Esophagus squamous epithelium (tissue), 4 donors: Measurements from ENCODE around the gene ST7.

Experiments used
- POLR2A ChIP-seq, 4 donors: fragments of 450-650 bp; IDR thresholded peaks; one replicate each; pipeline ENCODE4 v1.6.1; 2017; ENCODE audit warnings: antibody characterized with exemption in 4 of 4, mild to moderate bottlenecking in 4 of 4, moderate library complexity in 3 of 4
- TF ChIP-seq, protein P1 (sequence below), 6 experiments: fragments of 450-650 bp in 4 of 6; fragments of 200-600 bp in 2 of 6; sonication (generic) in 2 of 6; IDR thresholded peaks; one replicate each; pipeline ENCODE4 v1.5.1; 2016 to 2019; ENCODE audit warnings: antibody characterized with exemption in 6 of 6, mild to moderate bottlenecking in 4 of 6, moderate library complexity in 4 of 6

DNA sequence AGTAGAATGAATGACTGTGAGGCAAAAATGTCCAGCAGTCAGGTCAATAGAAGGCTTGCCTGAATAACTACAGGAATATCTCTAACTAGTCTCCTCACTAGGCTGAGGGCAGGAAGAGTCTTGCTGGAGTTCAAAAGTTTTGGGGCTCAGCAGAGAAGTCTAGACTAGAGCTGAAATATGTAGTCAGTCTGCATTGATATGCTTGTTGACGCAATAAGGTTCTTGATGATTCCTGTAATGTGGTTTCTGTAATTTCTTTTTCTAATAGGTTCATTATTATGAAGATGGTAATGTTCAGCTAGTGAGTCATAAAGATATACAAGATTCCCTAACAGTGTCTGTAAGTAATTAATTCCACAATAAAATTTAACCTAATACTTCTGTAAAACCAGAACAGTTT lies 41.5 kb upstream of the ST7 start:
- TF ChIP-seq, protein P1, sequence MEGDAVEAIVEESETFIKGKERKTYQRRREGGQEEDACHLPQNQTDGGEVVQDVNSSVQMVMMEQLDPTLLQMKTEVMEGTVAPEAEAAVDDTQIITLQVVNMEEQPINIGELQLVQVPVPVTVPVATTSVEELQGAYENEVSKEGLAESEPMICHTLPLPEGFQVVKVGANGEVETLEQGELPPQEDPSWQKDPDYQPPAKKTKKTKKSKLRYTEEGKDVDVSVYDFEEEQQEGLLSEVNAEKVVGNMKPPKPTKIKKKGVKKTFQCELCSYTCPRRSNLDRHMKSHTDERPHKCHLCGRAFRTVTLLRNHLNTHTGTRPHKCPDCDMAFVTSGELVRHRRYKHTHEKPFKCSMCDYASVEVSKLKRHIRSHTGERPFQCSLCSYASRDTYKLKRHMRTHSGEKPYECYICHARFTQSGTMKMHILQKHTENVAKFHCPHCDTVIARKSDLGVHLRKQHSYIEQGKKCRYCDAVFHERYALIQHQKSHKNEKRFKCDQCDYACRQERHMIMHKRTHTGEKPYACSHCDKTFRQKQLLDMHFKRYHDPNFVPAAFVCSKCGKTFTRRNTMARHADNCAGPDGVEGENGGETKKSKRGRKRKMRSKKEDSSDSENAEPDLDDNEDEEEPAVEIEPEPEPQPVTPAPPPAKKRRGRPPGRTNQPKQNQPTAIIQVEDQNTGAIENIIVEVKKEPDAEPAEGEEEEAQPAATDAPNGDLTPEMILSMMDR (IDR thresholded peaks at IDR 0.05), result no peak
- no peak for TF ChIP-seq POLR2A (IDR thresholded peaks at IDR 0.05)
